HCT116 (cell line): Measurements from ENCODE around the gene SFXN1.

Experiments
- CTCF ChIP-seq, 3 experiments: fragments of 200-600 bp in 1 of 3; sonication (generic) in 1 of 3; IDR thresholded peaks in 2 of 3; conservative IDR thresholded peaks in 1 of 3; 2 replicates each; pipeline ENCODE4 v1.5.1; 2012 to 2017; ENCODE audit warnings: low read depth in 2 of 3, low read length in 2 of 3, antibody characterized with exemption in 1 of 3, borderline replicate concordance in 1 of 3, control low read depth in 1 of 3, mild to moderate bottlenecking in 1 of 3, mixed read lengths in 1 of 3, mixed run types in 1 of 3, moderate library complexity in 1 of 3; ENCODE audit not compliant: insufficient read depth in 1 of 3
- EZH2 ChIP-seq: fragments of 200-600 bp; sonication (generic); IDR thresholded peaks from 2 replicates; pipeline ENCODE4 v1.6.1; 2017; ENCODE audit warnings: antibody characterized with exemption, mixed run types
- EZH2phosphoT487 ChIP-seq: fragments of 200-600 bp; IDR thresholded peaks from 2 replicates; pipeline ENCODE4 v1.6.1; 2018; ENCODE audit warnings: antibody characterized with exemption, borderline replicate concordance
- POLR2A ChIP-seq: IDR thresholded peaks from 2 replicates; pipeline ENCODE4 v1.7.0; 2011; ENCODE audit warnings: borderline replicate concordance; ENCODE audit not compliant: insufficient read depth, insufficient read length; ENCODE audit errors: extremely low read depth
- POLR2AphosphoS5 ChIP-seq: IDR thresholded peaks from 2 replicates; pipeline ENCODE4 v1.6.1; 2011; ENCODE audit warnings: mild to moderate bottlenecking, low read depth, low read length, moderate library complexity

GRCh38 chr5:175542966-175543235 lies 64.5 kb downstream of the SFXN1 start:
- no peak for TF ChIP-seq POLR2A
- no peak for TF ChIP-seq CTCF (IDR thresholded peaks at IDR 0.05 in 2 of 3, conservative IDR thresholded peaks at IDR 0.05 in 1 of 3; ENCODE audit: borderline replicate concordance in 1 of 3, insufficient read depth in 1 of 3, low read depth in 2 of 3, low read length in 2 of 3)
- no peak for TF ChIP-seq EZH2phosphoT487
- no peak for TF ChIP-seq EZH2
- no peak for TF ChIP-seq POLR2AphosphoS5
